Neural cell (in vitro differentiated cells): ENCODE measurements around the gene MIA2. TPM values are rescaled to one million over a fixed set of nuclear protein-coding genes. Genes with fewer than 3 reads are reported as not detected.

Experiments
- H2AFZ ChIP-seq: fragments of 200-600, 300-800 bp; sonication (generic), shearing (Covaris generic); 2 replicates; pipeline ENCODE4 v1.6.0; 2014; ENCODE audit warnings: low read depth, mild to moderate bottlenecking, antibody characterized with exemption, low read length, moderate library complexity
- H3F3A ChIP-seq: fragments of 200-600 bp; shearing (Covaris generic); 2 replicates; pipeline ENCODE4 v1.6.1; 2016; ENCODE audit warnings: mild to moderate bottlenecking, moderate library complexity, mixed read lengths, antibody characterized with exemption, low read length; ENCODE audit not compliant: insufficient read depth, poor library complexity, severe bottlenecking
- H3K27ac ChIP-seq: fragments of 200-600, 300-800 bp; sonication (generic), shearing (Covaris generic); 2 replicates; pipeline ENCODE4 v1.5.1; 2014; ENCODE audit warnings: mild to moderate bottlenecking, low read length, moderate library complexity
- H3K27me3 ChIP-seq: fragments of 300-800, 200-600 bp; sonication (generic), shearing (Covaris generic); 2 replicates; pipeline ENCODE4 v1.6.0; 2014; ENCODE audit warnings: mild to moderate bottlenecking, low read depth, low read length, moderate library complexity; ENCODE audit not compliant: insufficient read depth
- H3K36me3 ChIP-seq: fragments of 300-800, 200-600 bp; sonication (generic), shearing (Covaris generic); 2 replicates; pipeline ENCODE4 v1.5.1; 2014; ENCODE audit warnings: mild to moderate bottlenecking, antibody characterized with exemption, low read length, moderate library complexity; ENCODE audit not compliant: insufficient read depth
- H3K4me2 ChIP-seq: fragments of 300-800, 200-600 bp; sonication (generic), shearing (Covaris generic); 2 replicates; pipeline ENCODE4 v1.6.0; 2014; ENCODE audit warnings: mild to moderate bottlenecking, low read length
- H3K4me3 ChIP-seq: fragments of 300-800, 200-600 bp; sonication (generic), shearing (Covaris generic); 2 replicates; pipeline ENCODE4 v1.5.1; 2014; ENCODE audit warnings: mild to moderate bottlenecking, low read length, moderate library complexity
- H3K79me2 ChIP-seq: fragments of 200-600 bp; shearing (Covaris generic); replicated peaks from 2 replicates; pipeline ENCODE4 v1.6.0; 2014; ENCODE audit warnings: mild to moderate bottlenecking, low read length, moderate library complexity; ENCODE audit not compliant: insufficient read depth
- H3K9ac ChIP-seq: fragments of 300-800, 200-600 bp; sonication (generic), shearing (Covaris generic); 2 replicates; pipeline ENCODE4 v1.6.1; 2016; ENCODE audit warnings: mild to moderate bottlenecking, low read length, mixed read lengths
- H3K9me2 ChIP-seq: fragments of 200-600 bp; shearing (Covaris generic); 2 replicates; pipeline ENCODE4 v1.6.1; 2016; ENCODE audit warnings: mild to moderate bottlenecking, low read length, mixed read lengths; ENCODE audit not compliant: insufficient read depth
- H3K9me3 ChIP-seq: fragments of 200-600, 300-800 bp; sonication (generic), shearing (Covaris generic); 2 replicates; pipeline ENCODE4 v1.6.1; 2016; ENCODE audit warnings: mild to moderate bottlenecking, mixed run types, low read length, moderate library complexity, mixed read lengths
- H4K20me1 ChIP-seq: fragments of 200-600 bp; shearing (Covaris generic); 2 replicates; pipeline ENCODE4 v1.6.1; 2016; ENCODE audit warnings: mild to moderate bottlenecking, mixed run types; ENCODE audit not compliant: insufficient read depth
- CTCF ChIP-seq: fragments of 450-650 bp; IDR thresholded peaks from 2 replicates; pipeline ENCODE4 v1.5.1; 2014; ENCODE audit warnings: antibody characterized with exemption, mild to moderate bottlenecking, moderate library complexity; ENCODE audit not compliant: poor library complexity, severe bottlenecking
- EP300 ChIP-seq: fragments of 450-650 bp; conservative IDR thresholded peaks from 2 replicates; pipeline ENCODE4 v1.6.1; 2014; ENCODE audit warnings: antibody characterized with exemption, mild to moderate bottlenecking, moderate library complexity; ENCODE audit not compliant: poor library complexity, severe bottlenecking
- EZH2 ChIP-seq: fragments of 200-600, 300-800 bp; shearing (Covaris generic), sonication (generic); IDR thresholded peaks from 2 replicates; pipeline ENCODE4 v1.6.1; 2014; ENCODE audit warnings: antibody characterized with exemption, low read length, borderline replicate concordance, mild to moderate bottlenecking; ENCODE audit not compliant: insufficient read depth, poor library complexity, severe bottlenecking
- MXI1 ChIP-seq: fragments of 450-650 bp; conservative IDR thresholded peaks from 2 replicates; pipeline ENCODE4 v1.6.1; 2014; ENCODE audit warnings: antibody characterized with exemption, mild to moderate bottlenecking; ENCODE audit not compliant: poor library complexity, severe bottlenecking
- POLR2AphosphoS5 ChIP-seq: IDR thresholded peaks from 2 replicates; pipeline ENCODE4 v1.6.1; 2012
- RAD21 ChIP-seq: fragments of 450-650 bp; conservative IDR thresholded peaks from 2 replicates; pipeline ENCODE4 v1.6.1; 2014; ENCODE audit warnings: antibody characterized with exemption, mild to moderate bottlenecking, moderate library complexity
- REST ChIP-seq: IDR thresholded peaks from 2 replicates; pipeline ENCODE4 v1.6.1; 2012; ENCODE audit warnings: borderline replicate concordance
- SMC3 ChIP-seq: fragments of 450-650 bp; conservative IDR thresholded peaks from 2 replicates; pipeline ENCODE4 v1.6.1; 2014; ENCODE audit warnings: antibody characterized with exemption, mild to moderate bottlenecking, moderate library complexity; ENCODE audit not compliant: poor library complexity
- TAF1 ChIP-seq: IDR thresholded peaks from 2 replicates; pipeline ENCODE4 v1.6.1; 2012; ENCODE audit warnings: low read depth
- polyA plus RNA-seq: library from polyadenylated mRNA; depleted of rRNA; stranded (reverse); fragments of >200 nt; gene quantifications from 2 replicates; pipeline ENCODE4 v1.2.3, GENCODE V29; 2014

The MIA2 gene
- polyA plus RNA-seq, 1 donor from 2014 or later = 17.7 TPM

GRCh38 chr14:39374851-39375250 is 141.1 kb downstream of the MIA2 start:
- no peaks in the 10 kb centered on the region for H3F3A ChIP-seq
- no peaks in the 10 kb centered on the region for H3K9me2 ChIP-seq
- H3K27ac ChIP-seq = no peak overlapping the region
- H3K79me2 ChIP-seq = no peaks in the 10 kb centered on the region
- no peak overlapping the region for H2AFZ ChIP-seq
- H3K4me3 ChIP-seq = no peak overlapping the region
- no peaks in the 10 kb centered on the region for H3K27me3 ChIP-seq
- no peaks in the 10 kb centered on the region for H3K36me3 ChIP-seq
- H4K20me1 ChIP-seq = no peaks in the 10 kb centered on the region
- H3K9me3 ChIP-seq = no peaks in the 10 kb centered on the region
- H3K9ac ChIP-seq = no peak overlapping the region
- TF ChIP-seq MXI1 = no peak
- TF ChIP-seq CTCF = no peak
- TF ChIP-seq RAD21 = no peak
- TF ChIP-seq TAF1 = no peak
- TF ChIP-seq SMC3 = no peak
- TF ChIP-seq REST = no peak
- TF ChIP-seq EP300 = no peak
- no peak for TF ChIP-seq EZH2
- no peak for TF ChIP-seq POLR2AphosphoS5
- H3K4me2 ChIP-seq = no peak overlapping the region

GRCh38 chr14:39376667-39377403 is 143.1 kb downstream of the MIA2 start:
- TF ChIP-seq CTCF = no peak
- TF ChIP-seq EP300 = no peak
- TF ChIP-seq REST = no peak
- TF ChIP-seq RAD21 = no peak
- TF ChIP-seq SMC3 = no peak
- no peak for TF ChIP-seq TAF1
- no peak for TF ChIP-seq POLR2AphosphoS5
- TF ChIP-seq EZH2 = no peak
- TF ChIP-seq MXI1 = no peak
- H3K36me3 ChIP-seq = no peaks in the 10 kb centered on the region
- no peaks in the 10 kb centered on the region for H3K9me3 ChIP-seq
- no peak overlapping the region for H3K4me2 ChIP-seq
- no peak overlapping the region for H3K27ac ChIP-seq
- no peaks in the 10 kb centered on the region for H3K27me3 ChIP-seq
- H3K79me2 ChIP-seq = no peaks in the 10 kb centered on the region
- no peak overlapping the region for H3K9ac ChIP-seq
- H3K9me2 ChIP-seq = no peaks in the 10 kb centered on the region
- H3F3A ChIP-seq = no peaks in the 10 kb centered on the region
- H4K20me1 ChIP-seq = no peaks in the 10 kb centered on the region
- no peak overlapping the region for H3K4me3 ChIP-seq
- H2AFZ ChIP-seq = no peak overlapping the region
